Cardiac fibroblast (primary cell): Measurements from ENCODE around the gene ZNF608.

Experiments used
- DNase-seq, 2 donors: peaks; one replicate each; pipeline versions ENCODE4 v3.0.0 to v3.0.0-alpha.2; 2010; ENCODE audit warnings: low read depth in 2 of 2
- H3K4me3 ChIP-seq, 2 donors: replicated peaks in 1 of 2; 1 replicate in 1 of 2; 2 replicates in 1 of 2; pipeline ENCODE4 v1.5.1; 2011; ENCODE audit warnings: low read depth in 2 of 2, low read length in 2 of 2, mild to moderate bottlenecking in 2 of 2, moderate library complexity in 1 of 2
- CTCF ChIP-seq: IDR thresholded peaks from one replicate; pipeline ENCODE4 v1.5.1; 2011; ENCODE audit warnings: low read depth, mild to moderate bottlenecking, low read length, inconsistent platforms

The ZNF608 gene

GRCh38 chr5:124737651-124738050 is 8.8 kb downstream of the ZNF608 start:
- no peak for TF ChIP-seq CTCF
- no peak for DNase-seq
- no peak overlapping the region for H3K4me3 ChIP-seq

- H3K4me3 ChIP-seq: no peak overlapping the region
- no peak for TF ChIP-seq CTCF
- DNase-seq: no peak
Measured at GRCh38 chr5:124736805-124737188, 9.6 kb downstream of the ZNF608 start.

GRCh38 chr5:124736082-124736804 is 10.2 kb downstream of the ZNF608 start:
- TF ChIP-seq CTCF: no peak
- peak in 1 of 2 donors; percentile 35 for DNase-seq
- H3K4me3 ChIP-seq: peak overlapping the region in 1 of 2 donors; percentile 36

GRCh38 chr5:124735169-124735858 is 11.1 kb downstream of the ZNF608 start:
- H3K4me3 ChIP-seq: peak overlapping the region; percentile 14 to 36
- TF ChIP-seq CTCF: no peak
- peak; percentile 21 to 55 for DNase-seq

GRCh38 chr5:124734574-124735168 is 11.8 kb downstream of the ZNF608 start:
- no peak for DNase-seq
- peak overlapping the region in 1 of 2 donors; percentile 36 for H3K4me3 ChIP-seq
- no peak for TF ChIP-seq CTCF

- no peak overlapping the region for H3K4me3 ChIP-seq
- no peak for DNase-seq
- no peak for TF ChIP-seq CTCF
Measured at GRCh38 chr5:124733329-124733650, 13.1 kb downstream of the ZNF608 start.
